IMR-90 (cell line): Measurements from ENCODE around the gene FLT1. TPM values are rescaled to one million over a fixed set of nuclear protein-coding genes. Genes with fewer than 3 reads are reported as not detected.

Source experiments
- ATAC-seq: fragments of 200-7000 bp; cut with Tn5 transposase; 2 replicates; pipeline ENCODE4 v1.9.1; 2020; ENCODE audit warnings: low read depth, mild to moderate bottlenecking, moderate library complexity
- BruUV-seq: library from RNA; stranded (reverse); fragments of 400-500 nt; replicated peaks from 2 replicates; lab custom pipeline; 2021; lab: Mats Ljungman, UMichigan
- CTCF ChIA-PET: fragments of 300-600 bp; formaldehyde crosslinking; extraction: SDS; loops from one replicate; lab custom pipeline; 2021; ENCODE audit warnings: antibody characterized with exemption; lab: Yijun Ruan, JAX
- POLR2A ChIA-PET: fragments of 300-600 bp; sonication (Branson Sonifier 250); formaldehyde crosslinking; loops from one replicate; lab custom pipeline; 2022; ENCODE audit warnings: antibody characterized with exemption; ENCODE audit not compliant: unreplicated experiment; lab: Charles Lee
- DNase-seq: peaks from one replicate; pipeline ENCODE4 v3.0.0; 2013
- H2AFZ ChIP-seq: replicated peaks from 2 replicates; pipeline ENCODE3; 2013; ENCODE audit warnings: low read length, mild to moderate bottlenecking; ENCODE audit not compliant: poor library complexity
- H2AK5ac ChIP-seq: 2 replicates; pipeline ENCODE4 v1.6.1; 2013; ENCODE audit warnings: low read depth, low read length, inconsistent platforms
- H2AK9ac ChIP-seq: replicated peaks from 2 replicates; pipeline ENCODE3; 2013; ENCODE audit warnings: mild to moderate bottlenecking, low read depth, low read length, moderate library complexity; ENCODE audit not compliant: poor library complexity
- H2BK120ac ChIP-seq: 2 replicates; pipeline ENCODE4 v1.6.1; 2013; ENCODE audit warnings: low read depth, low read length, inconsistent platforms
- H2BK15ac ChIP-seq: 3 replicates; pipeline ENCODE4 v1.6.1; 2013; ENCODE audit warnings: low read depth, low read length, inconsistent platforms
- H2BK20ac ChIP-seq: 2 replicates; pipeline ENCODE4 v1.6.1; 2013; ENCODE audit warnings: low read depth, mild to moderate bottlenecking, inconsistent platforms, low read length, moderate library complexity
- H2BK5ac ChIP-seq: 2 replicates; pipeline ENCODE4 v1.6.1; 2013; ENCODE audit warnings: mild to moderate bottlenecking, low read depth, low read length, inconsistent platforms; ENCODE audit not compliant: poor library complexity, severe bottlenecking
- H3K14ac ChIP-seq: replicated peaks from 2 replicates; pipeline ENCODE4 v1.6.1; 2013; ENCODE audit warnings: low read depth, low read length, inconsistent platforms
- H3K18ac ChIP-seq: 2 replicates; pipeline ENCODE4 v1.6.1; 2013; ENCODE audit warnings: low read depth, low read length, control low read depth
- H3K23ac ChIP-seq: 2 replicates; pipeline ENCODE4 v1.6.1; 2013; ENCODE audit warnings: low read depth, low read length, inconsistent platforms
- H3K27ac ChIP-seq: 2 replicates; pipeline ENCODE4 v1.5.1; 2013; ENCODE audit warnings: mild to moderate bottlenecking, control low read depth, low read length; ENCODE audit not compliant: insufficient read depth
- H3K27me3 ChIP-seq: 2 replicates; pipeline ENCODE4 v1.6.1; 2013; ENCODE audit warnings: low read length; ENCODE audit not compliant: control insufficient read depth, insufficient read depth
- H3K36me3 ChIP-seq: 2 replicates; pipeline ENCODE4 v1.6.1; 2013; ENCODE audit warnings: low read length, mixed read lengths; ENCODE audit not compliant: control insufficient read depth, insufficient read depth
- H3K4ac ChIP-seq: 2 replicates; pipeline ENCODE4 v1.6.1; 2013; ENCODE audit warnings: low read depth, low read length, inconsistent platforms
- H3K4me1 ChIP-seq: 2 replicates; pipeline ENCODE4 v1.6.1; 2013; ENCODE audit warnings: low read length, mixed read lengths; ENCODE audit not compliant: control insufficient read depth, insufficient read depth
- H3K4me2 ChIP-seq: 2 replicates; pipeline ENCODE4 v1.6.1; 2013; ENCODE audit warnings: low read depth, mild to moderate bottlenecking, control low read depth, low read length, moderate library complexity
- H3K4me3 ChIP-seq: 2 replicates; pipeline ENCODE4 v1.5.1; 2013; ENCODE audit warnings: low read depth, mild to moderate bottlenecking, control low read depth, low read length, moderate library complexity; ENCODE audit not compliant: insufficient read depth
- H3K56ac ChIP-seq: 2 replicates; pipeline ENCODE4 v1.6.1; 2013; ENCODE audit warnings: low read length, inconsistent platforms; ENCODE audit not compliant: insufficient read depth; ENCODE audit errors: extremely low read depth
- H3K79me1 ChIP-seq, 2 experiments: 2 replicates each; pipeline ENCODE4 v1.6.1; 2013; ENCODE audit warnings: low read length in 2 of 2, inconsistent platforms in 1 of 2, low read depth in 1 of 2
- H3K9ac ChIP-seq: 2 replicates; pipeline ENCODE4 v1.6.1; 2013; ENCODE audit warnings: low read depth, low read length, control low read depth
- H3K9me1 ChIP-seq: 2 replicates; pipeline ENCODE4 v1.6.1; 2013; ENCODE audit warnings: low read length, inconsistent platforms; ENCODE audit not compliant: insufficient read depth
- H3K9me3 ChIP-seq: 2 replicates; pipeline ENCODE4 v1.6.1; 2013; ENCODE audit warnings: low read length; ENCODE audit not compliant: control insufficient read depth, insufficient read depth
- H4K20me1 ChIP-seq: 2 replicates; pipeline ENCODE4 v1.6.1; 2013; ENCODE audit warnings: low read length, inconsistent platforms; ENCODE audit not compliant: insufficient read depth
- H4K5ac ChIP-seq: 2 replicates; pipeline ENCODE4 v1.6.1; 2013; ENCODE audit warnings: mild to moderate bottlenecking, low read depth, low read length, control low read depth
- H4K8ac ChIP-seq, 2 experiments: 2 replicates each; pipeline ENCODE4 v1.6.1; 2013; ENCODE audit warnings: low read depth in 2 of 2, low read length in 2 of 2, control low read depth in 1 of 2, inconsistent platforms in 1 of 2
- H4K91ac ChIP-seq: 2 replicates; pipeline ENCODE4 v1.6.1; 2013; ENCODE audit warnings: low read depth, low read length, inconsistent platforms; ENCODE audit not compliant: insufficient read depth
- BHLHE40 ChIP-seq: fragments of 150-350 bp; IDR thresholded peaks from 2 replicates; pipeline ENCODE4 v1.6.1; 2016; ENCODE audit warnings: mild to moderate bottlenecking, low read depth, low read length
- CEBPB ChIP-seq: IDR thresholded peaks from 2 replicates; pipeline ENCODE4 v1.6.1; 2012; ENCODE audit warnings: low read depth, low read length, improper control_type of control experiment
- POLR2A ChIP-seq: IDR thresholded peaks from 2 replicates; pipeline ENCODE4 v1.6.1; 2012; ENCODE audit warnings: mild to moderate bottlenecking, low read depth, low read length
- RCOR1 ChIP-seq: IDR thresholded peaks from 2 replicates; pipeline ENCODE4 v1.6.1; 2012; ENCODE audit warnings: mild to moderate bottlenecking, low read length, improper control_type of control experiment; ENCODE audit not compliant: insufficient replicate concordance
- whole genome bisulfite sequencing, 2 experiments: methylation state at CpG; one replicate each; pipeline versions ENCODE4 v1.1.5 to v1.1.7; 2013; ENCODE audit warnings: missing lambda C conversion rate in 2 of 2; ENCODE audit not compliant: insufficient read length in 1 of 2; ENCODE audit errors: extremely low coverage in 2 of 2; 5-methylcytosine and 5-hydroxymethylcytosine counted together
- dilution Hi-C: fragments of 300-500 bp; cut with HindIII; formaldehyde crosslinking; loops from one replicate; pipeline ENCODE4 v1.14.3; 2018; ENCODE audit warnings: low sequenced_read_pairs; ENCODE audit not compliant: unreplicated experiment
- in situ Hi-C: fragments of 300-500 bp; cut with MboI; formaldehyde crosslinking; loops from 3 replicates; pipeline ENCODE4 v1.14.3; 2019; ENCODE audit warnings: low sequenced_read_pairs, inconsistent platforms, mixed read lengths
- intact Hi-C: fragments of 100-400 bp; cut with micrococcal nuclease; formaldehyde crosslinking; loops from 2 replicates; pipeline ENCODE4 v1.10.0; 2022
- polyA plus RNA-seq, 3 experiments: library from polyadenylated mRNA; depleted of rRNA; stranded (reverse); fragments of >200 nt; gene quantifications; 2 replicates each; pipeline ENCODE4 v1.2.3, GENCODE V29; 2012; ENCODE audit warnings: low replicate concordance in 1 of 3
- total RNA-seq: library from RNA; depleted of rRNA; stranded (reverse); fragments of >200 nt; gene quantifications from 2 replicates; pipeline ENCODE4 v1.2.3, GENCODE V29; 2012

The FLT1 gene
- total and polyA plus RNA-seq, 2 of the 4 experiments (the other 2 are of a cell fraction) = 4.5 to 10.4 TPM

DNA sequence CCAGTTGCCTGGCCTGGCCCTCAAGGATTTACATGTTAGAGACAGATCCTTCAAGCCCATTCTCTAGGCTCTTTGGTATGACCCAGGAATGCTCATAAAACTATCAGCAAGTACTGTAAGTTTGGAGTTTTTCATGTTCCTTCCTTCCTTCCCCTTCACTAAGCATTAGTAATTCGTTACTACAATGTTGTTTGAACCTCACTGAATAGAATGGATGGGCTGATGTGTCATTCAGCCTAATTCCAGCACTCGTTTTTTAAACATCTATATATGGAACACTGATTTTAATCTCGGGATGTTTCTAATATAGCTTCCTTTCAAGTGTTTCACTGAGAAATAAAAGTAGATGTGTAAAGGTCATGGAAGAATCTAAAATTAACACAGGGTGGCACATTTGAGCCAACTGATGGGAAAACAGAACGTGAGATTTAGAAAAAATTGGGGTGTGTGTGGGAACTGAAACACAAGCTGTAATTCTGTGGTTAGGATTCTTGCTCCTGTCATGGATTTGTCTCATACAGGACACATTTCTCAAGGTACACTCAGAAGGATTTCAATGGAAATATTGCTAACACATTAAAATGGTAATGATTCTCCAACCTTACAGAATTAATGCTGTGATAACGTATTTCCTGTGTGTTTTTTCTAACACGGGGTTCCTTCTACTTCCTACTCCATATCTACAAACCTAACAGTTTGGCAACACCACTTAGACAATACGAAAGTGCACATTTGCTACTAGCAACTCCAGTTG lies 93.4 kb downstream of the FLT1 start:
- dilution Hi-C loops = no loop called here
- no peak overlapping the region for H3K9ac ChIP-seq
- H3K56ac ChIP-seq = no peak overlapping the region
- ChIA-PET POLR2A (no interaction called here), CTCF (interaction anchor here (1.0 kb wide), 1 partner anchor 9 kb away, joined by 4 read pairs; no protein-coding TSS in a partner anchor)
- no peak overlapping the region for H3K27ac ChIP-seq
- H3K18ac ChIP-seq = peak overlapping the region; percentile 9; the same call in 1 of the 2 replicates
- peak overlapping the region; percentile 58; the same call in 1 of the 2 replicates for H3K4me2 ChIP-seq
- H2BK15ac ChIP-seq = no peak overlapping the region
- no peaks in the 10 kb centered on the region for H3K27me3 ChIP-seq
- H4K91ac ChIP-seq = peak overlapping the region; percentile 44; the same call in 1 of the 2 replicates
- DNase-seq (peak; percentile 75), ATAC-seq (no peak; the same call in 1 of the 2 replicates)
- peak overlapping the region; percentile 70 for H2BK5ac ChIP-seq
- H3K9me1 ChIP-seq = no peaks in the 10 kb centered on the region
- H3K9me3 ChIP-seq = no peaks in the 10 kb centered on the region
- TF ChIP-seq RCOR1 = no peak
- peak; percentile 48; the same call in 1 of the 2 replicates for TF ChIP-seq CEBPB
- no peak for TF ChIP-seq POLR2A
- peak; percentile 11; the same call in 1 of the 2 replicates for TF ChIP-seq BHLHE40
- H3K23ac ChIP-seq = peak overlapping the region; percentile 35; the same call in 1 of the 2 replicates
- BruUV-seq = no TSS peak
- H2BK20ac ChIP-seq = peak overlapping the region; percentile 28; the same call in 1 of the 2 replicates
- H4K8ac ChIP-seq = peak overlapping the region in 1 of 2 experiments; percentile 42; a peak in 2 of 4 replicates
- H2AFZ ChIP-seq = no peak overlapping the region
- H3K36me3 ChIP-seq = no peaks in the 10 kb centered on the region
- no peaks in the 10 kb centered on the region for H4K20me1 ChIP-seq
- H2AK9ac ChIP-seq = no peak overlapping the region
- WGBS, 2 experiments = 46% methylated on average over 3 of the region's 7 CpGs; no CpG with 5 or more reads in 1 of the 2 experiments
- in situ Hi-C loops = no loop called here
- peak overlapping the region; percentile 82; the same call in 1 of the 2 replicates for H3K14ac ChIP-seq
- peak overlapping the region; percentile 31; the same call in 1 of the 2 replicates for H3K4ac ChIP-seq
- H2AK5ac ChIP-seq = no peak overlapping the region
- H3K4me1 ChIP-seq = peaks cover 2% of the 10 kb centered on the region; the same call in 1 of the 2 replicates
- H3K79me1 ChIP-seq = 0 out of 4 replicates have a peak, but pooled peaks cover 0 to 3% of the 10 kb centered on the region in 2 experiments
- intact Hi-C loops = no loop called here
- H2BK120ac ChIP-seq = no peak overlapping the region
- H4K5ac ChIP-seq = no peak overlapping the region
- H3K4me3 ChIP-seq = no peak overlapping the region
